ENCODE measurements around the gene FAM149A.
A peak's percentile ranks its signal among the peaks of the same experiment; 100 is the strongest.

FAM149A gene

GRCh38 chr4:186105647-186106321 is 1.3 kb downstream of the FAM149A start:
- DNase-seq (ENCODE audit: low spot score), result no peak

GRCh38 chr4:186107947-186108346 is 3.4 kb downstream of the FAM149A start:
- DNase-seq (ENCODE audit: low spot score), result no peak

GRCh38 chr4:186108391-186108790 is 3.9 kb downstream of the FAM149A start:
- DNase-seq (ENCODE audit: low spot score), result no peak

DNA sequence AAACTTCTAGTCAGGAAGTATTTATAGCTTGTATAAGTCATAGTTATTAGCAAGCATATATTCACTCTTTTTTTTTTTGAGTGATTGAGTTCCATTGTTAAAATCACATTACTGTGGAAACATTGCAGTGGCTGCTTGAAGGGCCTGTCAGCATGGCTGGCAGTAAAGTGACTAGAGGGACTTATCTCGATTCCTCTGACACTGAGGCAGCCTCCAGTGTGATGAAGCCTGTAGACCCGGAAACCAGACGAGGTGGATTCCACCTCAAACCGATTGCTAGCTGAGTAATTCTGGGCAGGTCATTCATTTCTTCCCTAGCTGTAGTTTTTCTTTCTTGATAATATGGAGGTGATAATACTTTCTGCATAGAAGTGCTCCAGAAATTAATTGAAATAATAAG is 4.7 kb downstream of the FAM149A start:
- no peak for DNase-seq (ENCODE audit: low spot score)

GRCh38 chr4:186116697-186117096 is 12.2 kb downstream of the FAM149A start:
- no peak for DNase-seq (ENCODE audit: low spot score)

DNA sequence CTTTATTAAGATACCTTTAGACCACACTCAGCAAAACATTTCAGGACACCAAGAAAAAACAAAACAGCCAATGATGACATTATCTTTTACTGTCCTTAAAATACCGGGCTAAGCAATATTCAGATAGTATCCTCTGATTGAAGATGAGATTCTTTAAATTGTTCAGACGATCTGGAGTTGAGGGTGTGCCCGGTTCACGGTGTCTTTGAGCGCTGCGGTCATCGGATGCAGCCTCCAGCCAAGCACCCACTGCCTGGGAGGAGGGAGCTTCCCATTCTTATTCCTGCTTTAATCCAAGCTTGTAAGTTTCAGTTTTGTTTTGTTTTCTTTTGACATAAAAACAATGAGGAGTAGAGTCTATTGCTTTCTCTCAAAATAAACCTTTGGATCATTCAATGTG is 14.1 kb downstream of the FAM149A start:
- DNase-seq (ENCODE audit: low spot score), result no peak

- no peak for DNase-seq (ENCODE audit: low spot score)
These were observed 16.6 kb downstream of the FAM149A start for GRCh38 chr4:186121057-186121456.

DNA sequence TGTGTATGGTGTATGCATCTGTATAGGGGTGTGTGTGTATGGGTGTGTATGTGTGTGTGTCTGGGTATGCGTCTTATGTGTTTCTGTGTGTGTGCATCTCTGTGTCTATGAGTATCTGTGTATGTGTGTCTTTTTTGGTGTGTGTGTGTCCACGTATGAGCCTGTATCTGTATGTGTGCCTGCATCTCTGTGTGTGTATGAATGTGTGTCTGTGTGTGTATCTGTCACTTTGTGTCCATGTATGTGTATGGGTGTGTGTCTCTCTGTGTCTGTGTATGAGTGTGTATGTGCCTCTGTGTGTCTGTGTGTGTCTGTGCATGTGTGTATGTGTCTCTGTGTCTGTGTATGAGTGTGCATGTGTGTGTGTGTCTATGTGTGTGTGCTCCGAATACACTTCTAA is 24.3 kb downstream of the FAM149A start:
- no peak for DNase-seq (ENCODE audit: low spot score)

DNA sequence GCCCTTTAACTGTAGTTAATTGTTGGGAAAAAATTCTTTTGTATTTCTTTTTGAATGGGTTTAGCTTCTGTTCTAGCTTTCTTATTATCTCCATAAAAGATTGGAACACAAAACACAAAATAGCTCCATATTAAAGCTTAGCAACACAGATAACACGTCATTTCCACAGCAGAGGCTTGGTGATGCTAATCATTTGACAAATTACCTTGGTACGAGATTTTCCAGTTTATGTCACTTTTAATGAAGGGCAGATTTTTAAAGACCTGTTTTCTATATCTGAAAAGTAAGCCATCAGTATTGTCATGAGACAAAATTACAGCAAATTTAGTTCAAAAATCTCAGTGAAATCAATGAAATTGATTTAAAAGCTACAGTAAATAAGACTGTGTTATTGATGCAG is 27.4 kb downstream of the FAM149A start:
- no peak for DNase-seq (ENCODE audit: low spot score)

GRCh38 chr4:186132577-186133242 is 28.2 kb downstream of the FAM149A start:
- DNase-seq (ENCODE audit: low spot score), result no peak

GRCh38 chr4:186134257-186134656 is 29.8 kb downstream of the FAM149A start:
- DNase-seq (ENCODE audit: low spot score), result no peak

DNA sequence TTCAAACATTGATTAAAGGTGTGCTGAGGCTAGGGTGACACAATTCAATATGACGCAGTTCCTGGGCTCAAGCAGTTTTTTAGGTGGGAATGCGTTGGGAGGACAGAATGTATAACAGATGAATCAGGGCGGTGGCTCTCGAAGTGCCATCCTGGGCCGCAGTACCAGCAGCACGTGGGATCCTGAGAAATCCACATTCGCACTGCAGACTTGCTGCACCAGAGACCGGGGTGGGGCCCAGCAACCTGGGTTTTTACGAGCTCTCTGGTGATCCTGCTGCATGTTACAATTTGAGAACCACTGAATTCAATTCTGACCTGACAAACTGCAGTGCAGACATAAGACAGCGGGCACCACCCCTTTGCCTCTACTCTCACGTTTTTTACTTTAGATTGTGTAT is 30.4 kb downstream of the FAM149A start:
- DNase-seq (ENCODE audit: low spot score), result no peak

DNA sequence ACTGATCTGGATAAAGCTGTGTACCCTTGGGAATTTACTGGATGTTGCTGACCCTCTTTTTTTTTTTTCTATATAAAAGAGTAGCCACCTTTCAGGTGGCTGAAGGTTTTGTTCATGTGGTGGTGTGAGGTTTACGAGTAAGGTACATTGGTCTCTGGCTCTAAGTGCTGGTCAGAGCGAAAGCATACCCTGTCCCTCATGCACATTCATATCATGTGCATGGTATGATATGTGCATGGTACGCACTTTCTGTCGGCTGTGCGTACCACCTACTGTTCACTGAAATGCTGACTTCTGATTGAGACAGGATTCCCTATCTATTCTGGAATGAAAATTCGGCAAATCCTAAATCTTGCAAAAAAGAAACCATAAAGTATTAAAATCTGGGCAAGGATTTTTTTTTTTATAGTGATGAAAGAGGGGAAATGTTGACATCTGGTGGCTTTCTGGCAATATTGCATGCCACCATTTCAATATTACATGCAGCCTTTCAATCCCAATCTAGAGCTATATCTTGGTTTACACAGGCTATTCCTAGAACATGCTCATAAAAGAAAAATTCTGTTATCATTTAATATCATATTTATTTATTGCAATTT is 32.8 kb downstream of the FAM149A start:
- peak; percentile 21 for DNase-seq (ENCODE audit: low spot score)

GRCh38 chr4:186144198-186144945 is 39.9 kb downstream of the FAM149A start:
- DNase-seq (ENCODE audit: low spot score), result peak; percentile 47

DNA sequence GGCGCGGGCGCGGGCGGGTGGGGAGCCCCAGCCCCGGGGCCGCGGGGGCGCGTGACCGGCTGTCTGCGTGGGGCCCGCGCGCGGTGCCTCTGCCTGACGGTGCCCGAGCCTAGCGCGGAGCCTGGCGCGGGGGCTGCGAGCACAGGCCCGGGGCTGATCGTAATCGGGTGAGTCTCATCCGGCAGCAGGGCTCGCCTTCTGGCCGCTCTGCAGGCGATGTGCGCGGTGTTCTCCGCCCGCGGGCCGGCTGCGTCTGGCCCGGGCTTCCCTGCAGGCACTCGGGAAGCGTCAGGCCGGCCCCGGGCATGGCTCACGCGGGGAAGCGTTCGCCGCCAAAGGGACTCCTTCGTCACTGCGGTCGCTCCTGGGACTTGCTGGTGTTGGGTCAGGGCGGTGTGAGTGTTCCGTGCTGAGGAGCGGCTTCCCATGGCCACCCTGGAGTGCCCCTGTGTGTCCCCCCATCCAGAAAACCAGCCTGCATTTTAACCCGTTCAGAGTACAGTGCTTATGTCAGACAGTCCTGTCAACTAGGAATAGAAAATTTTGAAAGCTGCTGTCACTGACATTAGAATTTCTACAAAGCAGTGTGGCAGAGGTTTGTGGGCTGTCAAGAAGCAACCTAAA is 40.6 kb downstream of the FAM149A start:
- DNase-seq (ENCODE audit: low spot score), result peak; percentile 53

DNA sequence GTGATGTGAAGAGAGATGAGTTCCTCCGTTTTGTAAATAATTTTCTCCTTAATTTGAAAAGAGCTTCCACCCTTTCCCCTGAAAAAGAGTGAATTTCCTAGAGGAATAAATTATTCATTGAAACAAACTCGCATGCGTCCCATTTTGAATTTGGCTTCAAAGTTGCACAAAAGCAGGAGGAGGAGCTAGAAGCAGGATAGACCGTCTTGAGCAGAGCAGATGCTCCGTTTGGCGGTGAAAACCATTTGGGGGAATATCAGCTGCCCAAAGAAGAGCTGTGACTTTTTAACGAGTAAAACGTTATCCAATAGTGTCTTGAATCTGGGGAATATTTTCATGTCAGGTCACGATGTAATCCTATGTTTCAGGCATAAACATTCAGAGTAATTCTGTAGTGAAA is 42.0 kb downstream of the FAM149A start:
- DNase-seq (ENCODE audit: low spot score), result no peak

DNA sequence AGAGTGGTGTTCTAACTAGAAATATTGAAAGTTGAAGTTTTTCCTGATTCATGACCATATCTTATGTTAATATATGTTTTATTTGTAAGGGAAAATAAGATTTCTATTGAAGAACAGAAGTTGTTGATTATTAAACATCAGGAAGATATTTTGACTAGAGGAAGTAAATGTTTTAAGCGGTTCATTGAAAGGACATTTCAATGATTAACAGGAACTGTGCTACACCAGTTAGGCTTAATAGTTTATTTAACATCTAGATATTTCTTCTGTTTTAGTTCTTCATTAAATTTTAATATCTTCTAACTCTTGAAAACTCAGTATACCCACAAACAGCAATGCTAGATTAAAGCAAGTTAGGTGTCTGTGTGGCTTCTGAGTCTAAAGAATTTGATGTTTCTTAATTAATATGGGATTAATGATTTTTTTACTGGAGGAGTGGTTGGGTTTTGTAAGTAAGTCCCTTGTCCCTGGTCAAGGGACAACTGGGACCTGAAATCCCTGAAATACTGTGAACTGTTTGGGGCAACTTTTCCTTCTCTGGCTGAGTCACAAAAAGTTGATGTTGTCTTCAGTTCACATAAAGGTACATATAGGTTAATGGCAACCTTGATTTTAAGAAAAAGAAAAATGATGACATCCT is 44.0 kb downstream of the FAM149A start:
- no peak for DNase-seq (ENCODE audit: low spot score)

DNA sequence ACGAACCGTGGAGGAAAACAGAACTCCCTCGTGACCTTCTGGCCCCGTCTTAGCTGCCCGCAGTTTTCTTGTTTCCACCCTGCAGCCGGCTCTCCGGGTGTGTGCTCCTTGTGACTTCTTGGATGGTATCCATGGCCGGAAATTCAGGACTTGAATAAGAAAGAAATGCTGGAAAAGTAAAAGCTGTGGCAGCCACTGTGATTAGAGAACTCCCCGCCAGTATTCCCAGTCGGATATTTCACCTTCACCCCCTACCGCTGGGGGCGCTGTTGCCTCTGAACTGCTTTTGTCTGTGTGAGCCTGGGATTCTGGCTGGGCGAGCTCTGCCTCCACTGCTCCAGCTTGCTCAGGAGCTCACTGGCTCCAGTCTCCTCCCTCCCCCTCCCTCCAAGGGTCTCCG is 45.4 kb downstream of the FAM149A start:
- DNase-seq (ENCODE audit: low spot score), result peak; percentile 28

DNA sequence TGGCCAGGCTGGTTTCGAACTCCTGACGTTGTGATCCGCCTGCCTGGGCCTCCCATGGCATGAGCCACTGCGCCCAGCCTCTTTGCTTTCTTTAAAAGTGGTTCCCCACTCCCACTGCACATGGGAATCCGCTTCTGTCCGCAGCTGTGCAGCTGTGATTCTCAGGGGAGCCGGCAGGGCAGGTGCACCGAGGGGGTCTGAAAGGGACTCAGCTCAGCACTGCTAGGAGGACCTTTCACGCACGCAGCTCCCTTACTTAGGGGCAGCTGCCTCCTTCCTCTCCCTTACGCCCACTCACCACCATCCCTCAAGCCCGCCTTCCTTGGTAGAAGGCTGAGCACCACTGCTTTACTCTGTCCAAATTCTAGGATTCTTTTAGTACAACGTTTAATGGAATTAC is 46.4 kb downstream of the FAM149A start:
- DNase-seq (ENCODE audit: low spot score), result no peak

GRCh38 chr4:186151499-186151898 is 47.0 kb downstream of the FAM149A start:
- no peak for DNase-seq (ENCODE audit: low spot score)

GRCh38 chr4:186158021-186158813 is 53.7 kb downstream of the FAM149A start:
- no peak for DNase-seq (ENCODE audit: low spot score)

All from hepatic stellate cell (primary cell).